GM12872 (cell line): Measurements from ENCODE around the gene FUCA1.

Experiments
- TF ChIP-seq, protein P1 (sequence below): IDR thresholded peaks from 3 replicates; pipeline ENCODE4 v1.5.1; 2011; ENCODE audit warnings: low read depth, mild to moderate bottlenecking, low read length, moderate library complexity; ENCODE audit not compliant: insufficient read depth

FUCA1 gene

DNA sequence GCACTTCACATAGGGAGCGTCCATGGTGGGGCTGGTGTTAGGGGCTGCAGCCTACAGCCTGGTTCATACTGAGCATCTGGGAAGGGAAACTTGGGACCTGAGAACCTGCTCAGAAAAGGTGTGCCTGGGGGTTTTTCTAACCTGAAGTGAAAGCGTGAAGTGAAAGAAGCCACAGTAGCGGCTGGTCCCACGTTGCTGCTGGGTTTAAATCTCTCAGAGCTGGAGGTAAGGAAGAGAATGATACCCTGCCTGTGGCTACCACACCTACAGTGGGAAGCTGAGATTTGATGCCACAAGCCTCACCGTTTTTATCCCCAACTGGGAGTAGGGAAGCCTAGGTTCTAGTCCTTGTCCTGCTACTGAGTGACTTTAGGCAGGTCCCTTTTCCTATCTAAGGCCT lies 21.0 kb upstream of the FUCA1 start:
- TF ChIP-seq, protein P1, sequence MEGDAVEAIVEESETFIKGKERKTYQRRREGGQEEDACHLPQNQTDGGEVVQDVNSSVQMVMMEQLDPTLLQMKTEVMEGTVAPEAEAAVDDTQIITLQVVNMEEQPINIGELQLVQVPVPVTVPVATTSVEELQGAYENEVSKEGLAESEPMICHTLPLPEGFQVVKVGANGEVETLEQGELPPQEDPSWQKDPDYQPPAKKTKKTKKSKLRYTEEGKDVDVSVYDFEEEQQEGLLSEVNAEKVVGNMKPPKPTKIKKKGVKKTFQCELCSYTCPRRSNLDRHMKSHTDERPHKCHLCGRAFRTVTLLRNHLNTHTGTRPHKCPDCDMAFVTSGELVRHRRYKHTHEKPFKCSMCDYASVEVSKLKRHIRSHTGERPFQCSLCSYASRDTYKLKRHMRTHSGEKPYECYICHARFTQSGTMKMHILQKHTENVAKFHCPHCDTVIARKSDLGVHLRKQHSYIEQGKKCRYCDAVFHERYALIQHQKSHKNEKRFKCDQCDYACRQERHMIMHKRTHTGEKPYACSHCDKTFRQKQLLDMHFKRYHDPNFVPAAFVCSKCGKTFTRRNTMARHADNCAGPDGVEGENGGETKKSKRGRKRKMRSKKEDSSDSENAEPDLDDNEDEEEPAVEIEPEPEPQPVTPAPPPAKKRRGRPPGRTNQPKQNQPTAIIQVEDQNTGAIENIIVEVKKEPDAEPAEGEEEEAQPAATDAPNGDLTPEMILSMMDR, result no peak

- TF ChIP-seq, protein P1, result no peak
Measured at GRCh38 chr1:23885222-23885621, 17.1 kb upstream of the FUCA1 start.

- TF ChIP-seq, protein P1, result no peak
Measured at GRCh38 chr1:23882746-23883145, 14.7 kb upstream of the FUCA1 start.

DNA sequence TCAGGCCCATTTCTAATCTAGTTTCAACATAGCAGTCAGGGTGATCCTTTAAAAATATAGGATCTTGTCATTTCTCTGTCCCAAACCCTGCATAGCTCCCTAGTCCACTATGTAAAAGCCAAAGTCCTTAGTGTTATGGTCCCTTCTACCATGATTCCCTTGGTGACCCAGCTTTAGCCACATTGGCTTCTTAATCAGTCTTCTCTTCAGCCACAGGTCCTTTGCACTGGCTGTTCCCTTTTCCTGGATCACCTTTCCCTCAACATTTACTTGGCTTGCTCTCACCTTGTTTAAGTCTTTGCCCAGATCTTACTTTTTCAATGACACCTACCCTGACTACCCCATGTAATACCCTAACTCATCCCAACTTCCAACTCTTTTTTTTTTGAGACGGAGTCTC lies 11.7 kb upstream of the FUCA1 start:
- TF ChIP-seq, protein P1, result no peak

DNA sequence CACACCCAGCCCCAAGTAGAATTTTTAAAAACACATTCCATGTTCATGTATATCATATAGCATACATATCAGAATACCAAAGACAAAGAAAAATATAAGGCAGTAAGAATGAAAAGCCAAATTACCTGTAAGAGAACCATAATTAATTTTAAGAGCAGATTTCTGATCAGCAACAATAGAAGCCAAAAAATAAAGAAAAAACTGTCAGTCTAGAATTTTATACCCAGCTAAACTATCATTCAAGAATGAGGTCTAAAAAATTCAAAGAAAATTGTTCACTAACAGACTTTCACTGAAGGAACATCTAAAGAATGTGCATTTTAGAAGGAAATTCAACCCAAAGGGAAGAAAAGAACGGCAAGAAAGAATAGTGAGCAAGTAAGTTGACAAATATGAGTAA lies 10.6 kb upstream of the FUCA1 start:
- TF ChIP-seq, protein P1, result no peak

DNA sequence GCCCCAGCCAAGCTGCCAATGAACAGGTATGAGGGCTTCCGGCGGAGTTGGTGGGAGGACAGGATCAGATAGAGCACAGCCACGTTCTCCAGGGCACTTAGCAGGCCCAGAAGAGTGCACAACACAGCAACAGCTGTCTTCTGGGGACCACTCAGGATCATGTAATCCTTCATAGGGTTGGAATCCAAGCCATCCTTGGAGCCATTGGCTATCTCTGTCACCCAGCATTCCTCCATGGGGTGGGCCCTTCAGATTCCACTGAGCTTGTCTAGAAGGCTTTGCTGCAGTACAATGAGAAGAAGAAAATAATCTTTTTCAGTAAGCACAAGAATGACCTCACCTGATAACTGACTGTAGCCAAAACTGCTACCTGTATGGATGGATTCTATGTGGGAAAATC lies 7.3 kb upstream of the FUCA1 start:
- TF ChIP-seq, protein P1, result no peak

GRCh38 chr1:23872421-23872820 lies 4.3 kb upstream of the FUCA1 start:
- TF ChIP-seq, protein P1, result no peak

DNA sequence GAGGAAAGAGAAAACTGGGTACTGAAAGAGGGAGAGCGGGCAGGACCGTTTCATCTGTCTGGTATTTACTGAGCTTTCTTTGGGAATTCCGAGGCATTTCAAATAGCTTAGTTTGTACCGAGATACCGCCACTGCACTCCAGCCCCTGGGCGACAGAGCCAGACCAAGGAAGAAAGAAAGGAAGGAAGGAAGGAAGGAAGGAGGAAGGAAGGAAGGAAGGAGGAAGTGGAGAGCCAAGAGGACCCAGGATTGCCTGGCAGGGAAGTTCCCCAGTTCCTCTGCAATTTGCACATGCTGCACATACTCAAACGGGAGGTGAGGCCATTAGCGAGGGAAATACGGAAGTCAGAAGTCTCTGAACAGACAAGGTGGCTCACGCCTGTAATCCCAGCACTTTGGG lies 961 bp upstream of the FUCA1 start:
- TF ChIP-seq, protein P1, result no peak
